H9 (cell line): ENCODE results near the gene NCCRP1. TPM values are rescaled to one million over a fixed set of nuclear protein-coding genes. Genes with fewer than 3 reads are reported as not detected.

Experiments used
- DNase-seq: peaks from one replicate; pipeline ENCODE4 v3.0.0-alpha.2; 2017
- H2AFZ ChIP-seq: one replicate; pipeline ENCODE4 v1.6.1; 2013; ENCODE audit warnings: mild to moderate bottlenecking, low read length, control low read depth, moderate library complexity
- H2AK5ac ChIP-seq: 2 replicates; pipeline ENCODE4 v1.6.1; 2013; ENCODE audit warnings: low read length, control low read depth, mixed read lengths; ENCODE audit not compliant: insufficient read length
- H2BK120ac ChIP-seq: one replicate; pipeline ENCODE4 v1.6.1; 2013; ENCODE audit warnings: low read depth, mild to moderate bottlenecking, low read length, control low read depth, inconsistent platforms; ENCODE audit not compliant: poor library complexity, severe bottlenecking
- H2BK12ac ChIP-seq: 2 replicates; pipeline ENCODE4 v1.6.1; 2013; ENCODE audit warnings: low read length, control low read depth, mixed read lengths, low read depth; ENCODE audit not compliant: insufficient read length
- H2BK15ac ChIP-seq: 2 replicates; pipeline ENCODE4 v1.6.1; 2013; ENCODE audit warnings: low read depth, low read length, control low read depth
- H2BK20ac ChIP-seq: one replicate; pipeline ENCODE4 v1.6.1; 2013; ENCODE audit warnings: low read depth, mild to moderate bottlenecking, low read length, control low read depth, inconsistent platforms; ENCODE audit not compliant: poor library complexity, severe bottlenecking
- H2BK5ac ChIP-seq: 2 replicates; pipeline ENCODE4 v1.6.1; 2013; ENCODE audit warnings: low read length, control low read depth, mixed read lengths; ENCODE audit not compliant: insufficient read length
- H3K14ac ChIP-seq: 2 replicates; pipeline ENCODE4 v1.6.1; 2013; ENCODE audit warnings: low read length, control low read depth; ENCODE audit not compliant: insufficient read depth
- H3K18ac ChIP-seq: 2 replicates; pipeline ENCODE4 v1.6.1; 2013; ENCODE audit warnings: low read depth, mild to moderate bottlenecking, mixed read lengths, low read length, control low read depth; ENCODE audit not compliant: insufficient read length
- H3K23ac ChIP-seq: 2 replicates; pipeline ENCODE4 v1.6.1; 2013; ENCODE audit warnings: low read length, control low read depth, mixed read lengths, low read depth; ENCODE audit not compliant: insufficient read length
- H3K23me2 ChIP-seq: 2 replicates; pipeline ENCODE4 v1.6.1; 2013; ENCODE audit warnings: low read depth, mild to moderate bottlenecking, mixed read lengths, low read length, control low read depth; ENCODE audit not compliant: insufficient read length, poor library complexity, severe bottlenecking
- H3K27ac ChIP-seq: 2 replicates; pipeline ENCODE4 v1.5.1; 2013; ENCODE audit warnings: low read length, control low read depth, mixed read lengths, low read depth; ENCODE audit not compliant: insufficient read length
- H3K27me3 ChIP-seq: 2 replicates; pipeline ENCODE4 v1.6.1; 2013; ENCODE audit warnings: low read length, control low read depth, inconsistent platforms; ENCODE audit not compliant: insufficient read depth
- H3K4ac ChIP-seq: 2 replicates; pipeline ENCODE4 v1.6.1; 2013; ENCODE audit warnings: low read depth, mild to moderate bottlenecking, control low read depth, inconsistent platforms, low read length, moderate library complexity
- H3K4me1 ChIP-seq: 2 replicates; pipeline ENCODE4 v1.6.1; 2013; ENCODE audit warnings: low read length, control low read depth, inconsistent platforms; ENCODE audit not compliant: insufficient read depth
- H3K4me2 ChIP-seq: 2 replicates; pipeline ENCODE4 v1.6.1; 2013; ENCODE audit warnings: low read length, control low read depth, mixed read lengths; ENCODE audit not compliant: insufficient read length, insufficient read depth
- H3K56ac ChIP-seq: 2 replicates; pipeline ENCODE4 v1.6.1; 2013; ENCODE audit warnings: low read depth, mild to moderate bottlenecking, mixed read lengths, low read length, control low read depth; ENCODE audit not compliant: insufficient read length
- H3K79me1 ChIP-seq: 2 replicates; pipeline ENCODE4 v1.6.1; 2013; ENCODE audit warnings: low read depth, mild to moderate bottlenecking, moderate library complexity, low read length, control low read depth, inconsistent platforms; ENCODE audit not compliant: insufficient read depth, poor library complexity, severe bottlenecking
- H3K79me2 ChIP-seq: 2 replicates; pipeline ENCODE4 v1.6.1; 2013; ENCODE audit warnings: low read length, control low read depth, inconsistent platforms; ENCODE audit not compliant: insufficient read depth
- H3K9ac ChIP-seq: 2 replicates; pipeline ENCODE4 v1.6.1; 2013; ENCODE audit warnings: low read length, control low read depth, mixed read lengths; ENCODE audit not compliant: insufficient read length; ENCODE audit errors: extremely low read depth
- H3K9me3 ChIP-seq: one replicate; pipeline ENCODE4 v1.6.1; 2013; ENCODE audit warnings: low read depth, low read length, inconsistent platforms; ENCODE audit not compliant: control insufficient read depth
- H3T11ph ChIP-seq: one replicate; pipeline ENCODE4 v1.6.1; 2013; ENCODE audit warnings: mild to moderate bottlenecking, low read length, control low read depth, inconsistent platforms
- H4K20me1 ChIP-seq: one replicate; pipeline ENCODE4 v1.6.1; 2013; ENCODE audit not compliant: control insufficient read depth, insufficient read length, insufficient read depth
- H4K5ac ChIP-seq: 2 replicates; pipeline ENCODE4 v1.6.1; 2013; ENCODE audit warnings: low read depth, mild to moderate bottlenecking, mixed read lengths, low read length, control low read depth; ENCODE audit not compliant: insufficient read length
- H4K8ac ChIP-seq: replicated peaks from 2 replicates; pipeline ENCODE4 v1.6.1; 2013; ENCODE audit warnings: low read length, control low read depth, mixed read lengths, low read depth; ENCODE audit not compliant: insufficient read length
- H4K91ac ChIP-seq: 2 replicates; pipeline ENCODE4 v1.6.1; 2013; ENCODE audit warnings: low read depth, mild to moderate bottlenecking, moderate library complexity, mixed read lengths, low read length, control low read depth; ENCODE audit not compliant: insufficient read length
- H3K27ac Mint-ChIP-seq, 3 experiments: 2 replicates in 2 of 3; 3 replicates in 1 of 3; pipeline ENCODE4 v1.8.0; 2020 to 2021; ENCODE audit warnings: mixed read lengths in 3 of 3, mild to moderate bottlenecking in 1 of 3, moderate library complexity in 1 of 3
- H3K27me3 Mint-ChIP-seq: 2 replicates; pipeline ENCODE4 v1.8.0; 2021; ENCODE audit warnings: low read depth, mild to moderate bottlenecking, moderate library complexity, mixed read lengths
- H3K36me3 Mint-ChIP-seq, 3 experiments: 2 replicates in 2 of 3; 3 replicates in 1 of 3; pipeline ENCODE4 v1.8.0; 2020 to 2021; ENCODE audit warnings: low read depth in 3 of 3, mixed read lengths in 3 of 3; ENCODE audit not compliant: insufficient read depth in 1 of 3
- H3K4me1 Mint-ChIP-seq, 2 experiments: 2 replicates each; pipeline ENCODE4 v1.8.0; 2020; ENCODE audit warnings: mixed read lengths in 2 of 2
- H3K4me3 Mint-ChIP-seq, 2 experiments: 2 replicates in 1 of 2; 3 replicates in 1 of 2; pipeline ENCODE4 v1.8.0; 2020 to 2021; ENCODE audit warnings: mild to moderate bottlenecking in 2 of 2, mixed read lengths in 2 of 2, moderate library complexity in 1 of 2
- H3K9me3 Mint-ChIP-seq, 2 experiments: 2 replicates in 1 of 2; 3 replicates in 1 of 2; pipeline ENCODE4 v1.8.0; 2020; ENCODE audit warnings: mild to moderate bottlenecking in 2 of 2, mixed read lengths in 2 of 2, moderate library complexity in 1 of 2
- WGBS: extraction: QIAGEN DNeasy Blood & Tissue Kit; methylation state at CpG from one replicate; pipeline ENCODE4 v1.1.7; 2013; ENCODE audit warnings: missing lambda C conversion rate, low lambda C conversion rate, mixed read lengths; ENCODE audit not compliant: insufficient read length; ENCODE audit errors: extremely low coverage; 5-methylcytosine and 5-hydroxymethylcytosine counted together
- total RNA-seq: library from RNA; stranded (reverse); gene quantifications from 2 replicates; pipeline ENCODE4 v1.2.1, GENCODE V29; 2021
- TF ChIP-seq, protein P1 (sequence below): fragments of 200-600 bp; sonication (generic); conservative IDR thresholded peaks from 3 replicates; pipeline ENCODE4 v1.8.0; 2021; ENCODE audit warnings: antibody characterized with exemption, mild to moderate bottlenecking

Gene NCCRP1
- total RNA-seq, 1 experiment from 2014 or later = 1.9 TPM

DNA sequence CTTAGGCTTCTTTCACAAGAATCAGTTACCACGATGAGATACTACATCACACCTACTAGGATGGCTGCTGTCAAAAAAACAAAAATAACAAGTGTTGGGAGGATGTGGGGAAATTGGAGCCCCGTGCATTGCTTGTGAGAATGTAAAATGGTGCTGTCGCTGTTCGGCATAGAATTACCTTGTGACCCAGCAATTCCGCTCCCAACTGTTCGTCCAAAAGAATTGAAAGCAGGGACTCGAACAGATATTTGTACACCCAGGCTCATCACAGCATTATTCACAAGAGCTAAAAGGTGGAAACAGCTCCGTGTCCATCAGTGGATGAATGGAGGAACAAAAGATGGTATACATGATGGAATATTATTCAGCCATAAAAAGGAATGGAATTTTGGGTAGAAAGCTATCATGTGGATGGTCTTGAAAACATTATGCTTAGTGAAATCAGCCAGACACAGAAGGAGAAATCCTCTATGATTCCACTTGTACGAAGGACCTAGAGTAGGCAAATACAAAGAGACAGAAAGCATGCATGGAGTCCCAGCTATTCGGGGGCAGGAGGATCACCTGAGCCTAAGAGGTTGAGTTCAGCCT is 47.7 kb upstream of the NCCRP1 start:
- Histone ChIP-seq H3T11ph (no peak overlapping the region), H2BK15ac (no peak overlapping the region), H2BK20ac (no peak overlapping the region), H2AFZ (no peak overlapping the region), H3K27me3 (no peaks in the 10 kb centered on the region), H4K91ac (no peak overlapping the region), H3K56ac (no peak overlapping the region), H4K5ac (no peak overlapping the region), H3K9me3 (no peaks in the 10 kb centered on the region), H3K23me2 (no peaks in the 10 kb centered on the region), H4K20me1 (peaks cover 2% of the 10 kb centered on the region), H3K9ac (no peak overlapping the region), H3K18ac (no peak overlapping the region), H3K4ac (no peak overlapping the region), H3K4me1 (peaks cover 17% of the 10 kb centered on the region), H2AK5ac (no peak overlapping the region), H2BK120ac (no peak overlapping the region), H2BK5ac (no peak overlapping the region), H3K4me2 (no peak overlapping the region), H3K27ac (no peak overlapping the region), H2BK12ac (no peak overlapping the region), H3K14ac (no peak overlapping the region), H3K23ac (no peak overlapping the region), H4K8ac (no peak overlapping the region), H3K79me2 (peaks cover 2% of the 10 kb centered on the region; the same call in 1 of the 2 replicates), H3K79me1 (no peaks in the 10 kb centered on the region)
- WGBS = no CpG with 5 or more reads among the region's 10 CpGs
- Mint-ChIP-seq H3K36me3 (peaks cover 8 to 13% (median 9%) of the 10 kb centered on the region in 3 experiments; a peak in 5 of 7 replicates), H3K4me3 (no peak overlapping the region), H3K27me3 (no peaks in the 10 kb centered on the region), H3K4me1 (peaks cover 40 to 64% of the 10 kb centered on the region in 2 experiments), H3K9me3 (peaks cover 7 to 9% of the 10 kb centered on the region in 2 experiments; a peak in 4 of 5 replicates), H3K27ac (no peak overlapping the region)
- TF ChIP-seq, protein P1, sequence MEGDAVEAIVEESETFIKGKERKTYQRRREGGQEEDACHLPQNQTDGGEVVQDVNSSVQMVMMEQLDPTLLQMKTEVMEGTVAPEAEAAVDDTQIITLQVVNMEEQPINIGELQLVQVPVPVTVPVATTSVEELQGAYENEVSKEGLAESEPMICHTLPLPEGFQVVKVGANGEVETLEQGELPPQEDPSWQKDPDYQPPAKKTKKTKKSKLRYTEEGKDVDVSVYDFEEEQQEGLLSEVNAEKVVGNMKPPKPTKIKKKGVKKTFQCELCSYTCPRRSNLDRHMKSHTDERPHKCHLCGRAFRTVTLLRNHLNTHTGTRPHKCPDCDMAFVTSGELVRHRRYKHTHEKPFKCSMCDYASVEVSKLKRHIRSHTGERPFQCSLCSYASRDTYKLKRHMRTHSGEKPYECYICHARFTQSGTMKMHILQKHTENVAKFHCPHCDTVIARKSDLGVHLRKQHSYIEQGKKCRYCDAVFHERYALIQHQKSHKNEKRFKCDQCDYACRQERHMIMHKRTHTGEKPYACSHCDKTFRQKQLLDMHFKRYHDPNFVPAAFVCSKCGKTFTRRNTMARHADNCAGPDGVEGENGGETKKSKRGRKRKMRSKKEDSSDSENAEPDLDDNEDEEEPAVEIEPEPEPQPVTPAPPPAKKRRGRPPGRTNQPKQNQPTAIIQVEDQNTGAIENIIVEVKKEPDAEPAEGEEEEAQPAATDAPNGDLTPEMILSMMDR = no peak
- no peak for DNase-seq
